ENCODE measurements around the gene KLHL4.

DNA sequence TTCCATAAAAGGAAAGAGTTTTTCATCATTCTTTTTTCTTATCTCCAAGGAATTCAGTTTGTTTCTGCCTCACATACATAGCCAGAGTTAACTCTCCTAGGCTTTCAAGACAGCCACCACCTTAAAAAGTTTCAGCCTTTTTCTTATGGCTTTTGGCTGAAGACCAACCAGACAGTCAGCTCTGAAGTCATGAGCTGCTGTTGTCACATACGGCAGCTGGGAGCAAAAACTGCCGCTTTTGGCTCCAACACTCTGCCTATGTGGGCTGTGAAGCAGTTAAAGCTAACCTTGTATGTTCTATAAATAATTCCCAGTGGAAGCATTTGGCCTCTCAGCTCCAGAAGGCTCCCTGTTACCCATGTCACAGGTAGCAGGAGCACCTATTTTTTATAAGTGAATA lies 104.1 kb downstream of the KLHL4 start:
- TF ChIP-seq POLR2A (IDR thresholded peaks at IDR 0.05) (no peak), POLR2AphosphoS5 (IDR thresholded peaks at IDR 0.05) (no peak)
- TF ChIP-seq, protein P1, sequence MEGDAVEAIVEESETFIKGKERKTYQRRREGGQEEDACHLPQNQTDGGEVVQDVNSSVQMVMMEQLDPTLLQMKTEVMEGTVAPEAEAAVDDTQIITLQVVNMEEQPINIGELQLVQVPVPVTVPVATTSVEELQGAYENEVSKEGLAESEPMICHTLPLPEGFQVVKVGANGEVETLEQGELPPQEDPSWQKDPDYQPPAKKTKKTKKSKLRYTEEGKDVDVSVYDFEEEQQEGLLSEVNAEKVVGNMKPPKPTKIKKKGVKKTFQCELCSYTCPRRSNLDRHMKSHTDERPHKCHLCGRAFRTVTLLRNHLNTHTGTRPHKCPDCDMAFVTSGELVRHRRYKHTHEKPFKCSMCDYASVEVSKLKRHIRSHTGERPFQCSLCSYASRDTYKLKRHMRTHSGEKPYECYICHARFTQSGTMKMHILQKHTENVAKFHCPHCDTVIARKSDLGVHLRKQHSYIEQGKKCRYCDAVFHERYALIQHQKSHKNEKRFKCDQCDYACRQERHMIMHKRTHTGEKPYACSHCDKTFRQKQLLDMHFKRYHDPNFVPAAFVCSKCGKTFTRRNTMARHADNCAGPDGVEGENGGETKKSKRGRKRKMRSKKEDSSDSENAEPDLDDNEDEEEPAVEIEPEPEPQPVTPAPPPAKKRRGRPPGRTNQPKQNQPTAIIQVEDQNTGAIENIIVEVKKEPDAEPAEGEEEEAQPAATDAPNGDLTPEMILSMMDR (IDR thresholded peaks at IDR 0.05), result no peak
